Thyroid gland (tissue), 4 donors: ENCODE data around the gene AP2M1.

Source experiments
- POLR2A ChIP-seq, 2 donors: fragments of 450-650 bp; IDR thresholded peaks; one replicate each; pipeline ENCODE4 v1.6.1; 2017; ENCODE audit warnings: antibody characterized with exemption in 2 of 2, mild to moderate bottlenecking in 2 of 2, moderate library complexity in 1 of 2
- TF ChIP-seq, protein P1 (sequence below), 6 experiments: fragments of 200-600 bp in 3 of 6; fragments of 450-650 bp in 3 of 6; sonication (generic) in 3 of 6; IDR thresholded peaks; one replicate each; pipeline ENCODE4 v1.5.1; 2016 to 2019; ENCODE audit warnings: antibody characterized with exemption in 6 of 6, mild to moderate bottlenecking in 2 of 6, inconsistent platforms in 1 of 6, moderate library complexity in 1 of 6

DNA sequence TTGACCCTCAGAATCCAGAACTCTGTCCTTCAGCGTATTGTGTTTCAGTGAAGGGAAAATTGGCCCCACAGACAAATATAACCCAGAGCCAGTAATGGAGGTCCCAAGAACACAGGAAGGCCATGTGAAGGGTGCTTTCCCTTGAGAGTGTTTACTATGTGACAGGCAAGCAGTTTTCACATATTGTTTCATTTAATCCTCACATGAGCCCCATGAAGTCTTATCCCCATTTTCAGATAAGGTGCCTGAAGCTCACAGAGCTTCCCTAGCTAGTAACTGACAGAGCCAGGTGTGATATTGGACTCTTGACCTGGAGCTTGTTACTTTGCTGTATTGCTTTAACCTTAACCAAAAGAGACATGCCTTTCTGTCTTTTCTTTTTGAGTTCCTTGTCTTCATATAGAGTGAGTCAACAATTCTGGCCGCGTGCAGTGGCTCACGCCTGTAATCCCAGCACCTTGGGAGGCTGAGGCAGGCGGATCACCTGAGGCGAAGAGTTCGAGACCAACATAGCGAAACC lies 28.8 kb upstream of the AP2M1 start:
- TF ChIP-seq, protein P1, sequence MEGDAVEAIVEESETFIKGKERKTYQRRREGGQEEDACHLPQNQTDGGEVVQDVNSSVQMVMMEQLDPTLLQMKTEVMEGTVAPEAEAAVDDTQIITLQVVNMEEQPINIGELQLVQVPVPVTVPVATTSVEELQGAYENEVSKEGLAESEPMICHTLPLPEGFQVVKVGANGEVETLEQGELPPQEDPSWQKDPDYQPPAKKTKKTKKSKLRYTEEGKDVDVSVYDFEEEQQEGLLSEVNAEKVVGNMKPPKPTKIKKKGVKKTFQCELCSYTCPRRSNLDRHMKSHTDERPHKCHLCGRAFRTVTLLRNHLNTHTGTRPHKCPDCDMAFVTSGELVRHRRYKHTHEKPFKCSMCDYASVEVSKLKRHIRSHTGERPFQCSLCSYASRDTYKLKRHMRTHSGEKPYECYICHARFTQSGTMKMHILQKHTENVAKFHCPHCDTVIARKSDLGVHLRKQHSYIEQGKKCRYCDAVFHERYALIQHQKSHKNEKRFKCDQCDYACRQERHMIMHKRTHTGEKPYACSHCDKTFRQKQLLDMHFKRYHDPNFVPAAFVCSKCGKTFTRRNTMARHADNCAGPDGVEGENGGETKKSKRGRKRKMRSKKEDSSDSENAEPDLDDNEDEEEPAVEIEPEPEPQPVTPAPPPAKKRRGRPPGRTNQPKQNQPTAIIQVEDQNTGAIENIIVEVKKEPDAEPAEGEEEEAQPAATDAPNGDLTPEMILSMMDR (IDR thresholded peaks at IDR 0.05): no peak
- TF ChIP-seq POLR2A (IDR thresholded peaks at IDR 0.05): no peak
